Measurements from ENCODE around the gene TPRG1.

The TPRG1 gene

GRCh38 chr3:189361103-189361835 lies 189.5 kb downstream of the TPRG1 start:
- no peak for DNase-seq

- DNase-seq = no peak
These were observed 192.0 kb downstream of the TPRG1 start for GRCh38 chr3:189363590-189364255.

GRCh38 chr3:189365609-189366564 lies 194.1 kb downstream of the TPRG1 start:
- no peak for DNase-seq

GRCh38 chr3:189368384-189368783 lies 196.6 kb downstream of the TPRG1 start:
- no peak for DNase-seq

GRCh38 chr3:189369636-189370035 lies 197.9 kb downstream of the TPRG1 start:
- DNase-seq = no peak

GRCh38 chr3:189372243-189372642 lies 200.5 kb downstream of the TPRG1 start:
- no peak for DNase-seq

Measured in left hindlimb (tissue), 1 donor.